HG03159 (cell line): ENCODE measurements around the gene C3orf70.
"Not testable (repeated sequence)": the region's sequence is repeated elsewhere in the genome, so short reads cannot be mapped to it uniquely, and the experiment has no call there.

ENCODE experiments used
- ATAC-seq: cut with Tn5 transposase; IDR thresholded peaks from one replicate; pipeline ENCODE4 v1.9.1; 2021; ENCODE audit warnings: mild to moderate bottlenecking, moderate library complexity; ENCODE audit not compliant: unreplicated experiment

C3orf70 gene

GRCh38 chr3:185151101-185151963, 1.5 kb downstream of the C3orf70 start:
- ATAC-seq, result no peak

DNA sequence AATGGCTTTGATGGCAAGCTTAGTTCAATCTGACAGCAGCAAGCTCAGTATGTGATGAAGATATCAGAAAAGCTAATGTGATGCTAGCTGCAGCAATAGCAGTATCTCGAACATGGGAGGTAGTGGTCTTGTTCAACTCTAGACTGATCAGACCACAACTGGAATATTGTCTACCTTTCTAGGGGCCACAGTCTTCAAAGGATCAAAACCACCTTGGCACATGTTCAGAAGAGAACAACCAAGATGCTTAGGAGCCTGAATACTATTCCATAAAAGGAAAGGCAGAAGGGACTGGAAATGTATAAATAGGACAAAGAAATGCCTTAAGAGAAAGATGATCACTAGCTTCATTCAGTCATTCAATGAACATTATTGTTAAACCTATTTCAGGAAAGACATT, 2.3 kb downstream of the C3orf70 start:
- no peak for ATAC-seq

DNA sequence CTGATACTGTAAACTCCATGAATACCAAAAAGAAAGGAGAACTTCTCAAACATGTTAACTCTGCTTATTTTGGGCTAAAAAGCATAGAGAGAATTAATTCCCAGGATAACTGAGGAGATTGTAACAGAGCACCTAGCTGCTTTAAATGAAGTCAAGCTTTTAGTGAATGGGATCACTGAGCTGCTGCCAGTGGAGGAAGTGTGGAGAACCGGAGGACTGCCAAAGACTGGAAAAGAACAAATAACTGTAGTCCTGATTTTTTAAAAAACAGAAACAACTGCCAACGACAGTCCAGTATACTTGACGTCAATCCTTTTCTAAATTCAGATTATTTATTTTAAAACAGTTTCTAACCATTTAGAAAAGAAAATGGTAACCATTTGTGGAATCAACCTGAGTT, 3.3 kb downstream of the C3orf70 start:
- no peak for ATAC-seq

DNA sequence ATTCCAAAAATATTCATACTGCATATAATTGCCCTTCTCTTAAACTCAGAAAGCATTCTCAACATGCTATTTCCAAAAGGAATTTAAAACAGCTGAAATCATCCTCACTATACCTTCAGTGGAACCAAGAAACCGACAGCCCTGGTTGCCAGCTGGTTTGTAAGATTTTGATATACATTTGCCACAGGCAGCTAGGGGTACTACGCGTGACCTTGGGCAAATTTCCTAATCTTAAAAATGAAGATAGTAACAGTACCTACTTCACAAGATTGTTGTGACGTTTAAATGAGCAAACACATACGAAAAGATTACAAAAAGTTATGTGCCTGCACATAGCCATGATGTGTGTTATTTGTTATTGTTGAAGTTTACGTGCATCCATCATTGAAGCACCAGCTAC, 7.3 kb downstream of the C3orf70 start:
- no peak for ATAC-seq

DNA sequence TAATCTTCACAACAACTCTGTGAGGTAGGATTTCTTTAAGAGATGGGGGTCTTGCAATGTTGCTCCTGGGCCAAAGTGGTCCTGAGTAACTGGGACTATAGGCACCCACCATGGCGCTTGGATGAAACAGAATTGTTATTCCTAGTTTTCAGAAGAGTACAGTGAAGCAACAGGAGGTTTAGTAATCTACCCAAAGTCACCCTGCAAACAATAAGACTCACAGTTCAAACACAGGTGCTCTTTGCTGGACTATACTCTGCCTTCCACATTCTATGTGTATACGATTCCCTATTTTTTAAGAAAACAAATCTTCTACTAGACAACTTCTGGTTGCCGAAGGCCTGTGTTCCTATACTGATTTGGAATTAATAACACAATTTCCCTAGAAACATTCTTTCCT, 8.1 kb downstream of the C3orf70 start:
- no peak for ATAC-seq

- ATAC-seq, result no peak
Measured at GRCh38 chr3:185137821-185138220, 15.0 kb downstream of the C3orf70 start.

GRCh38 chr3:185134509-185134908, 18.4 kb downstream of the C3orf70 start:
- no peak for ATAC-seq

- ATAC-seq, result no peak
Measured at GRCh38 chr3:185131602-185132256, 21.1 kb downstream of the C3orf70 start.

GRCh38 chr3:185129083-185129482, 23.8 kb downstream of the C3orf70 start:
- ATAC-seq, result no peak

DNA sequence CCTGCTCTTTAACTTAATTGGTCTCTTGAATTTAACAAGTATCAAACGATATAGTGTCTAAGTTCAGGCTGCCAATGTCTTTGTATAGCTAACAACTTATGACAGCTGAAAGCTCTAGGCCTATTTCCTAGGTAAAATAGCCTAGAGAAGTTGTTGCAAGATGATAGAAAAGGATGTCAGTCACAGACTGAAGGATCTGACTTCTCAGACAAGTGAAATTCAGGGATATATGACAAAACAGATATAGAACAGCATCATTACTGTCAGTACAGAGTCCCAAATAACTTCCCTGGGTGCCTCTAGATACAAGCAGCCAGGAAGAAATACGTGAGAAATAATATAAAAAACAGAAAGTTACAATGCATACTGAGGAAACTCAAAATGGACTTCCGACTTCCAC, 26.7 kb downstream of the C3orf70 start:
- ATAC-seq, result no peak

- ATAC-seq, result no peak
Measured at GRCh38 chr3:185120126-185120525, 32.7 kb downstream of the C3orf70 start.

DNA sequence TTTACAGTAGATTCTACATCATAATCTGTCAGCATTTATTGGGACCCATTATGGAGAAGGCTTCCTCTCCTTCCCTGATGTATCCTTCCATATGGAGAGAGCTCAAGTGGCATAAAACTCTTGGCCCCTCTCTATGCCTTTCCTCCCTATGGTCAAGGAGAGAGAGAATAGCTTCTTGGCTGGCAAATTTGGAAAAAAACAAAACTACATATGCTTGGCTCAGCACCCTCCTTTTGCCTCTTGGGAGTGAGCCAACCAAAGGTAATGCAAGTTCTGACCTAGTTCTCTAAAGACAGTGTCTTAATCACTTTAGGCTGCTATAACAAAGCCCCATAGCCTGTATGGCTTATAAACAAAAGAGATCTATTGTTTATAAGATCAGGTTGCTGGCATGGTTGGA, 37.5 kb downstream of the C3orf70 start:
- no peak for ATAC-seq

- ATAC-seq, result no peak
Measured at GRCh38 chr3:185114756-185115155, 38.1 kb downstream of the C3orf70 start.

DNA sequence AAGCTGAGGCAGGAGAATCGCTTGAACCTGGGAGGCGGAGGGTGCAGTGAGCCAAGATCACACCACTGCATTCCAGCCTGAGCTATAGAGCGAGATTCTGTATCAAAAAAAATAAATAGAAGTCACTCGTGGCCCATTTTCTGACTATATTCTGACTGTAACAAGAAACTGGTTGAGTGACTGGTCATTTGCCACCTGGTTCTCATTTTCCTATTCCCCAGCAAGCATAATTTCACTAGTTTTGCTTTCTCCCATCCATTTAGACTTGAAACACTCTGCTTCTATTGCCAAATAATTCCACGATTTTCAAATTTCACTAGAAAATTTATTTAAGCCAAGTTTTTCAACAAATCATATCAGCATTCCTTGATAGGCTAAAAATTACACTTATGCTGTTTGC, 40.7 kb downstream of the C3orf70 start:
- no peak for ATAC-seq

DNA sequence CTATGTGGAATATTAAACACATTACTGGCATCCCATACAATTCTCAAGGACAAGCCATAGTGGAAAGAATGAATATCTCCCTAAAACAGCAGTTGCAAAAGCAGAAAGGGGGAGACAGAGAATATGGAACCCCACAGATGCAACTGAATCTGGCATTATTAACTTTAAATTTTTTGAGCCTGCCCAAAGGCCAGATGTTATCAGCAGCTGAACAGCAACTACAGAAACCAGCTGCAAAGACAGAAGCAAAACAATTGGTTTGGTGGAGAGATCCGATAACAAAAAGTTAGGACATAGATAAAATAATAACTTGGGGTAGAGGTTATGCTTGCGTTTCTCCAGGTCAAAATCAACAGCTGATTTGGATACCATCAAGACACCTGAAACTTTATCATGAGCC, 43.8 kb downstream of the C3orf70 start:
- not testable (repeated sequence) for ATAC-seq

DNA sequence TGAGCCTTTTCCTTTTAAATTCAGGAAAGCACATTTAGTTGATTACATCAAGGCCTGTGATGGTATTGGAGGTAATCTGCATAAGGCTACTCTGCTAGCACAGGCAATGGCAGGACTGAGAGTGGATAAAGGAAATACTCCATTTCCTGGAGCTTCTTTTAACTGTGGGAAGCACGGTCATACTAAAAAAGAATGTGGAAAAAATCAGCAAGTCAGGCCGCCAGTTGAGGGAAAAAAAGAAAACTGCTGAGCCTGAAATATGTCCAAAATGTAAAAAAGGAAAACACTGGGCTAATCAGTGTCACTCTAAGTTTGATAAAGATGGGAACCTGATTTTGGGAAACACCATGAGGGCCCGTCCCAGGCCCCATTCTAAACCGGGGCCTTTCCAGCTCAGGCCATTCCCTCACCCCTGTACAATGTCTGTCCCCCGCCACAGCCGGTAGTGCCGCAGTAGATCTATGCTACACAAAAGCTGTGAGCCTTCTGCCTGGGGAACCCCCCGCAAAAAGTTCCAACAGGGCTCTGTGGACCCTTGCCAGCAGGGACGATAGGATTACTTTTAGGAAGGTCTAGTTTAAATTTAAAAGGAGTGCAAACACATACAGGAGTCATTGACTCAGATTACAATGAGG, 46.5 kb downstream of the C3orf70 start:
- ATAC-seq, result not testable (repeated sequence)

DNA sequence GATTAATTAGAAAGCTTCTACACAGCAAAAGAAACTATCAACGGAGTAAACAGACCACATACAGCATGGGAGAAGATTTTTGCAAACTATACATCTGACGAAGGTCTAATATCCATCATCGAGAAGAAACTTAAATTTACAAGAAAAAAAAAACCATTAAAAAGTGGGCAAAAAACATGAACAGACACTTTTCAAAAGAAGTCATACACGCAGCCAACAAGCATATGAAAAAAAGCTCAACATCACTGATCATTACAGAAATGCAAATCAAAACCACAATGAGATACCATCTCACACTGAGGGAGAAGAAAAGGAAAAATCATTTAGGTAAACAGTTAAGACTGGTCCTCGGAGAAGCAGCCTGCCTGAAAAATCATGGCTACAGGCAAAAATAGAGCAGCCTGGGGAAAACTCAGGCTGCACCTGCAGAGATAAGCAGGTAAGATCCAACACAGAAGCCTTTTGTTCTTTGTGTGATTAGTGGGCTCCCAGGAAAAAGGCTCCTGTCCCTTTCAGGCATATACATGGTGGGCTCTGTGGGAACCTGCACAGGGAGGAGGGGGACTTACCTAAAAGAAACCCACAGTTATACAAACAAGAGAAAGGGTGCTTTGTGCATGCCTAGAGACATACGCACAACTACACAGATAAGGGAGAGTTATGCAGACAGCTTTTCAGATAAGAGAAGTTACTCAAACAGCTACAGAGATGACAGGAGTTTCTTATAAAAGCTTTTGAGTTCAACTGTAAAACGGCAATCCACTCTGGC, 49.3 kb downstream of the C3orf70 start:
- no peak for ATAC-seq

GRCh38 chr3:185094697-185095096, 58.2 kb downstream of the C3orf70 start:
- no peak for ATAC-seq

DNA sequence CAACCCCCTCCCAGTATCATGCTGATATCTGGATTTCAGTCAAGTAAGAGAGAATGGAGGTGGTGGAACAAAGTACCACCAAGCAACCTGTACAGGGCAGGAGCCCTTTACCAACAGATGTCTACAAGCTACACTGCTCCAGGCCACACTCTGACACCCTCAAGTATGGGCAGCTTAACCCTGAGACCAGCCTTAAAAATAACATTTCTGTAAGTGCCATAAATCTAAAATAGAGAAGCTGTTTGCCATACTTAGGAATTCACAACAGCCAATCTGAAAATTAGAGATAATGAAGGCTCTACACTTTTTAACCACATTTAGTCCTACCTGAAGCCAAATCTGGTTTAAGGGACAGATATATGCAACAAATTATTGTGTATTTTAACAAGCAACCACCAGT, 59.7 kb downstream of the C3orf70 start:
- no peak for ATAC-seq

DNA sequence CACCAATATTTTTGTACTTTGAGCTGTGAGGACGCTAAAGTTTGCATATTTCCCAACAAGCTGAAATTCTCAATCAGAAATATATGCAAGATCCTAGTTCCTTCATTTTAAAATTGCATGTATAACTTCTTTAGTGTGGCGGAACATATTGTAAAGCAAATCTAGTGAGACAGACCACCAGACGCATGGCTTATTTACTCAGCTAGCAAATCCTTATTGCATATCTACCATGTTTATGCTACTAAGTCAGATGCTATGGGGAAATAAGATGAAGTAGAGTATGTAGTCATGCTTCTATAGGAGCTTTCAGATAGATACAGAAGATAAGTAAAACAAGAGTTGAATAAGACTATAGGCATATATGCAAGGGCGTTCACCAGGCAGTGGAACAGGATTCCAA, 62.0 kb downstream of the C3orf70 start:
- ATAC-seq, result no peak

DNA sequence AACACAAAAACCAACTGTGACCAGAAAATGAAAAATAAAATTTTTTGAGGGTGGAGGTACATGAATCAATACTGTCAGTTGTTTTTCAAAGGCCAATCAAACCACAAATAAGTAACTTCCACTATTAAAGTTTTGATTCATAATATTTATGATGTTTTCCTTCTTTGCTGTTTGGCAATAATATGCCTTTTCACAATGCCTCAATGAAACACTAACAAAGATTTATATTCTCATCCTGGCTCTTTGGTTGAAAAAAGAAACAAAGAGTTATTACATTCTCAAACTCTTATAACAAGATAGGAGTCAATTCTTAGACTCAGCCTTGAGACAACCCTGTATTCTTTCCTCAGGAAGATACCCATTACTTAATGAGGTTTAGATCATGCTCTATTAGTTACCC, 63.1 kb downstream of the C3orf70 start:
- ATAC-seq, result no peak
